Mucosa of stomach (tissue), 1 donor: ENCODE measurements around the gene CASP4.
A peak's percentile ranks its signal among the peaks of the same experiment; 100 is the strongest.
"Not testable (repeated sequence)": the region's sequence is repeated elsewhere in the genome, so short reads cannot be mapped to it uniquely, and the experiment has no call there.

Experiments
- H3K27me3 ChIP-seq: one replicate; pipeline ENCODE4 v1.7.0; 2013; ENCODE audit warnings: mild to moderate bottlenecking, low read length; ENCODE audit not compliant: control insufficient read depth, insufficient read depth
- H3K36me3 ChIP-seq: one replicate; pipeline ENCODE4 v1.7.0; 2013; ENCODE audit warnings: low read length; ENCODE audit not compliant: control insufficient read depth, insufficient read depth
- H3K4me1 ChIP-seq: one replicate; pipeline ENCODE4 v1.7.0; 2013; ENCODE audit warnings: mild to moderate bottlenecking, low read length; ENCODE audit not compliant: control insufficient read depth, insufficient read depth
- H3K4me3 ChIP-seq: one replicate; pipeline ENCODE4 v1.7.0; 2013; ENCODE audit warnings: low read length
- H3K9ac ChIP-seq: one replicate; pipeline ENCODE4 v1.7.0; 2013; ENCODE audit warnings: mild to moderate bottlenecking, low read length, moderate library complexity
- H3K9me3 ChIP-seq: one replicate; pipeline ENCODE4 v1.7.0; 2013; ENCODE audit warnings: mild to moderate bottlenecking, low read length, moderate library complexity; ENCODE audit not compliant: control insufficient read depth
- donor health status: Pancreatic carcinoma.

The CASP4 gene

GRCh38 chr11:104979839-104980238 lies 11.5 kb upstream of the CASP4 start:
- no peak overlapping the region for H3K9ac ChIP-seq
- H3K36me3 ChIP-seq: no peaks in the 10 kb centered on the region
- H3K27me3 ChIP-seq: no peaks in the 10 kb centered on the region
- no peaks in the 10 kb centered on the region for H3K4me1 ChIP-seq
- H3K9me3 ChIP-seq: no peaks in the 10 kb centered on the region
- no peak overlapping the region for H3K4me3 ChIP-seq

- Histone ChIP-seq H3K36me3 (no peaks in the 10 kb centered on the region), H3K27me3 (no peaks in the 10 kb centered on the region), H3K9ac (no peak overlapping the region), H3K9me3 (no peaks in the 10 kb centered on the region), H3K4me1 (peaks cover 5% of the 10 kb centered on the region), H3K4me3 (no peak overlapping the region)
These were observed 5.2 kb upstream of the CASP4 start for GRCh38 chr11:104973616-104974015.

GRCh38 chr11:104972924-104973323 lies 4.5 kb upstream of the CASP4 start:
- not testable (repeated sequence) for H3K4me3 ChIP-seq, H3K4me1 ChIP-seq, H3K9ac ChIP-seq, H3K36me3 ChIP-seq, H3K27me3 ChIP-seq, H3K9me3 ChIP-seq

- Histone ChIP-seq H3K27me3 (no peaks in the 10 kb centered on the region), H3K4me3 (no peak overlapping the region), H3K9me3 (no peaks in the 10 kb centered on the region), H3K36me3 (no peaks in the 10 kb centered on the region), H3K9ac (no peak overlapping the region), H3K4me1 (peaks cover 8% of the 10 kb centered on the region)
These were observed 2.4 kb upstream of the CASP4 start for GRCh38 chr11:104970756-104971155.

- no peaks in the 10 kb centered on the region for H3K36me3 ChIP-seq
- H3K4me1 ChIP-seq: peaks cover 14% of the 10 kb centered on the region
- no peaks in the 10 kb centered on the region for H3K27me3 ChIP-seq
- no peaks in the 10 kb centered on the region for H3K9me3 ChIP-seq
- H3K4me3 ChIP-seq: peak overlapping the region; percentile 43
- H3K9ac ChIP-seq: peak overlapping the region; percentile 74
These were observed 742 bp upstream of the CASP4 start for GRCh38 chr11:104968856-104969776.

- no peaks in the 10 kb centered on the region for H3K27me3 ChIP-seq
- no peaks in the 10 kb centered on the region for H3K36me3 ChIP-seq
- peak overlapping the region; percentile 74 for H3K9ac ChIP-seq
- no peaks in the 10 kb centered on the region for H3K9me3 ChIP-seq
- peak overlapping the region; percentile 43 for H3K4me3 ChIP-seq
- peaks cover 14% of the 10 kb centered on the region for H3K4me1 ChIP-seq
These were observed 630 bp downstream of the CASP4 start for GRCh38 chr11:104967534-104968354.

- H3K9me3 ChIP-seq: no peaks in the 10 kb centered on the region
- H3K27me3 ChIP-seq: no peaks in the 10 kb centered on the region
- no peak overlapping the region for H3K9ac ChIP-seq
- H3K36me3 ChIP-seq: no peaks in the 10 kb centered on the region
- no peak overlapping the region for H3K4me3 ChIP-seq
- peaks cover 14% of the 10 kb centered on the region for H3K4me1 ChIP-seq
These were observed 2.6 kb downstream of the CASP4 start for GRCh38 chr11:104965735-104966134.

- H3K9ac ChIP-seq: no peak overlapping the region
- H3K36me3 ChIP-seq: no peaks in the 10 kb centered on the region
- H3K9me3 ChIP-seq: no peaks in the 10 kb centered on the region
- no peak overlapping the region for H3K4me3 ChIP-seq
- no peaks in the 10 kb centered on the region for H3K27me3 ChIP-seq
- H3K4me1 ChIP-seq: peaks cover 14% of the 10 kb centered on the region
These were observed 4.1 kb downstream of the CASP4 start for GRCh38 chr11:104964247-104964646.

- H3K36me3 ChIP-seq: no peaks in the 10 kb centered on the region
- no peaks in the 10 kb centered on the region for H3K27me3 ChIP-seq
- no peak overlapping the region for H3K4me3 ChIP-seq
- H3K4me1 ChIP-seq: peaks cover 9% of the 10 kb centered on the region
- H3K9me3 ChIP-seq: no peaks in the 10 kb centered on the region
- H3K9ac ChIP-seq: no peak overlapping the region
These were observed 5.5 kb downstream of the CASP4 start for GRCh38 chr11:104962852-104963251.

- Histone ChIP-seq H3K9me3 (no peaks in the 10 kb centered on the region), H3K4me1 (no peaks in the 10 kb centered on the region), H3K36me3 (no peaks in the 10 kb centered on the region), H3K27me3 (no peaks in the 10 kb centered on the region), H3K4me3 (no peak overlapping the region), H3K9ac (no peak overlapping the region)
These were observed 11.1 kb downstream of the CASP4 start for GRCh38 chr11:104957280-104957679.

GRCh38 chr11:104956528-104956927 lies 11.8 kb downstream of the CASP4 start:
- no peaks in the 10 kb centered on the region for H3K36me3 ChIP-seq
- no peaks in the 10 kb centered on the region for H3K4me1 ChIP-seq
- H3K9ac ChIP-seq: no peak overlapping the region
- H3K4me3 ChIP-seq: no peak overlapping the region
- no peaks in the 10 kb centered on the region for H3K9me3 ChIP-seq
- H3K27me3 ChIP-seq: no peaks in the 10 kb centered on the region

GRCh38 chr11:104946907-104947306 lies 21.5 kb downstream of the CASP4 start:
- Histone ChIP-seq H3K4me3 (no peak overlapping the region), H3K9me3 (no peaks in the 10 kb centered on the region), H3K36me3 (no peaks in the 10 kb centered on the region), H3K4me1 (no peaks in the 10 kb centered on the region), H3K27me3 (no peaks in the 10 kb centered on the region), H3K9ac (no peak overlapping the region)
